ENCODE results near the gene CHL1.

CHL1 gene

DNA sequence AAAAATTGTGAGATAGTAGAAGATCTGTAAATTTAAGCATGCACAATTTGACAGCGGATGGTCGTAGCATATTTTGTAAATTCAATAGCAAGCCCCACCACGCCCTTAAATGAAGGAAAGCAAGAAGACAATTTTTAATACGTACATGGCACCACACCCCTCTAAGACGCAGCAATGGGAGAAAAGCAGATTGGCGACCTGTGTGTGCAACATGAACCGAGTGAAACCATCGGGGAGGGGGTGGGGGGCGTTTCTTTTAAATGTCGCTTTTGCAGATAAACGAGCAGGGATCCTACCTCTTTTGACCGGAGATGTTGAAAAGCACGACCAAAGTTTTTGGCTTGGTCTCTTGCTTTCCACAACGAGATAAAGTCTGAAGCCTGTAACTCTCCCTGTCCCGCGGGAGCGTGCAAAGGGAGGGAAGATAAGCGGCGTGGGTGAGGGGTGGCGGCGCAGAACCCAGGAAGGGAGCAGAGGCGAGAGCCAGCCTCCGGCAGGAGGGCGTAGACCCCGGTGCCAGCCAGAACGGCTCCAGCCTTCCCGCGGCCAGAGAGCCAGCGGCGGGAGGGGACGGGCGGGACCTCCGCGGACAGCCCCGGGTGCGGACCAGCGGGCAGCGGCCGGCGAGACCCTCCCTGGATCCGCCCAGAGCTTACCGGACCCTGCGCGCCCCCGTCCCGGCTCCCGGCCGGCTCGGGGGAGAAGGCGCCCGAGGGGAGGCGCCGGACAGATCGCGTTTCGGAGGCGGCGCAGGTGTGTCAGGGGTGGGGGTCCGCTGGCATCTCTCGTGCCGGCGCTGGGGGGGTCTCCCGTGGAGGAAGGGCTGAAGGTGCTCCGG is at the start of gene CHL1:
Gene CHL1, plus strand, starts transcription at position 453 of the 838 bp plus-strand sequence. CDS start 123,014 bp downstream, outside the sequence.
- no peak for TF ChIP-seq CTCF (IDR thresholded peaks at IDR 0.05; ENCODE audit: control insufficient read depth, insufficient read depth, low read depth, low read length, missing control alignments)
- no peak within 1 kb of the TSS; the same call in 1 of the 2 replicates for H3K4me3 ChIP-seq (ENCODE audit: control insufficient read depth, low read depth, low read length)
- DNase-seq (ENCODE audit: low read depth), result no peak

DNA sequence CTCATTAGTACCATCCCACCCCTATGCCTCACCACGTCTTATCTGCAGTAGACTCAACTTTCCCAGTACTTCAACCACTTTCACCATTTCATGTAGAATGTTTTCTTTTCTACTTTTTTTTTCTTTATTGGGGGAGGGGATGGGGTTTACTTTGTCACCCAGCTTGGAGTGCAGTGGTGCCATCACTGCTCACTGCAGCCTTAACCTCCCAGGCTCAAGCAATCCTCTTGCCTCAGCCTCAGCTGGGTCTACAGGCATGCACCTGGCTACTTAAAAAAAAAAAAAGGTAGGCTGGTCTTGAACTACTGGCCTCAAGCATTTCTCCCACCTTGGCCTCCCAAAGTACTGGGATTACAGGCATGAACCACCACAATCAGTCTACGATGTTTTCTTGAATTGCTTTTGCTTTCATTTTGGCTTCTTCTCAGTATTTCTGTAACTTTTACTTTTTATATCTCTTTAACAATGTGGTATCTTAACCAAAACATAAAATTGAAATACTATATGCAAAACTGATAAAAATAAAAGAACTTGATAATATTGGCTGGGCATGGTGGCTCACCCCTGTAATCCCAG is 44.9 kb upstream of the CHL1 start:
- no peak for DNase-seq (ENCODE audit: low read depth)
- no peak overlapping the region for H3K4me3 ChIP-seq (ENCODE audit: control insufficient read depth, low read depth, low read length)
- TF ChIP-seq CTCF (IDR thresholded peaks at IDR 0.05; ENCODE audit: control insufficient read depth, insufficient read depth, low read depth, low read length, missing control alignments), result no peak

- no peak for TF ChIP-seq CTCF (IDR thresholded peaks at IDR 0.05; ENCODE audit: control insufficient read depth, insufficient read depth, low read depth, low read length, missing control alignments)
- DNase-seq (ENCODE audit: low read depth), result no peak
- no peak overlapping the region for H3K4me3 ChIP-seq (ENCODE audit: control insufficient read depth, low read depth, low read length)
Measured at GRCh38 chr3:159974-160373, 36.6 kb upstream of the CHL1 start.

GRCh38 chr3:166071-166470 is 30.5 kb upstream of the CHL1 start:
- no peak overlapping the region for H3K4me3 ChIP-seq (ENCODE audit: control insufficient read depth, low read depth, low read length)
- no peak for DNase-seq (ENCODE audit: low read depth)
- TF ChIP-seq CTCF (IDR thresholded peaks at IDR 0.05; ENCODE audit: control insufficient read depth, insufficient read depth, low read depth, low read length, missing control alignments), result no peak

DNA sequence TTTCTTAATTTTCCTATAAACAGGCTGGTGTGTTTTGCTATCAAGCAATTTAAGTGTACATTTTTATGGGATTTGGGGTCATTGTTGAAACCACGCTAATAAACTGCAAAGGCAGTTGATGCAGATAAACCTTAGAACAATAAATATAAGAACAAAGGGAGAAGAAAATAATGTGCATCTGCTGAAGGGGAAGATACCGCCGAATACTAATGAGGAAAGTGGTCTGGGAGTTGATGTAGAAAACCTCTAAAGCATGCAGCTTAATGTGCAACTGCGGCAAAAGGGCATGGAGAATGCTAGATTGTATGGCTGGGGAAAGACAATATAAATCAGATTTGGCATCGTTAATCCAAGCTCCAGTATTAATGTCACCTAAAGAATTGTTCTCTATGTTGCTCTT is 29.8 kb upstream of the CHL1 start:
- DNase-seq (ENCODE audit: low read depth), result no peak
- TF ChIP-seq CTCF (IDR thresholded peaks at IDR 0.05; ENCODE audit: control insufficient read depth, insufficient read depth, low read depth, low read length, missing control alignments), result no peak
- no peak overlapping the region for H3K4me3 ChIP-seq (ENCODE audit: control insufficient read depth, low read depth, low read length)

DNA sequence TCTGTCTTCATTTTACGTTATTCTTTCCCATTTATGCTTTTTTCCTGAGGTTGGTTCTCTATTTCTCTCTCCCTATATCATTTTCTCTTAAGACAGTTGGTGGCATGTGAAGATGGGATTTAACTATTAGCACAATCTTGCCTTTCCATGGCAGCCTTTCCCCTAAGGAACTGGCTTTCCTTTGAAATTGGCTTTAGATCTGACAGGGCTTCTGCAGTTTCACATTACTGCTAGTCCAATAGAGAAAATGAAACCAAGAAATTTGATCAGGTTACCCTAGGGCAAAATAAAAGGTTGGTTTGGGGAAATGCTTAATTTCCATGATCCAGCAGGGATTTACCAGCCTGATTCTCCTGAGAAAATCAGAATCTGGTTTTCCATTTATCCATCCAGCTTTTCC is 22.7 kb upstream of the CHL1 start:
- no peak overlapping the region for H3K4me3 ChIP-seq (ENCODE audit: control insufficient read depth, low read depth, low read length)
- TF ChIP-seq CTCF (IDR thresholded peaks at IDR 0.05; ENCODE audit: control insufficient read depth, insufficient read depth, low read depth, low read length, missing control alignments), result no peak
- DNase-seq (ENCODE audit: low read depth), result no peak

Measured in AG09309 (cell line).